ENCODE data around the gene ATP2C1. TPM values are rescaled to one million over a fixed set of nuclear protein-coding genes. Genes with fewer than 3 reads are reported as not detected.
"Not testable (repeated sequence)": the region's sequence is repeated elsewhere in the genome, so short reads cannot be mapped to it uniquely, and the experiment has no call there.

The ATP2C1 gene
- total RNA-seq, 2 experiments from 2014 or later = 48.8 to 53.2 TPM

- no peaks in the 10 kb centered on the region for H3K4me1 Mint-ChIP-seq
- H3K36me3 Mint-ChIP-seq = peaks cover 48% of the 10 kb centered on the region
- DNase-seq = no peak
- no peak overlapping the region for H3K27ac Mint-ChIP-seq
- no peaks in the 10 kb centered on the region for H3K9me3 Mint-ChIP-seq
- H3K4me3 Mint-ChIP-seq = no peak overlapping the region
- H3K27me3 Mint-ChIP-seq = no peaks in the 10 kb centered on the region
Observed at GRCh38 chr3:130971208-130971607, 77.3 kb downstream of the ATP2C1 start.

GRCh38 chr3:130972592-130972991, 78.7 kb downstream of the ATP2C1 start:
- H3K36me3 Mint-ChIP-seq = peaks cover 42% of the 10 kb centered on the region

GRCh38 chr3:130973406-130973805, 79.5 kb downstream of the ATP2C1 start:
- H3K4me1 Mint-ChIP-seq = no peaks in the 10 kb centered on the region
- H3K27ac Mint-ChIP-seq = no peak overlapping the region
- H3K9me3 Mint-ChIP-seq = no peaks in the 10 kb centered on the region
- no peak for DNase-seq
- no peaks in the 10 kb centered on the region for H3K27me3 Mint-ChIP-seq
- no peak overlapping the region for H3K4me3 Mint-ChIP-seq
- peaks cover 37% of the 10 kb centered on the region for H3K36me3 Mint-ChIP-seq

More at GRCh38 chr3:130972592-130972991, 78.7 kb downstream of the ATP2C1 start:
- H3K4me3 Mint-ChIP-seq, DNase-seq, H3K27ac Mint-ChIP-seq, H3K4me1 Mint-ChIP-seq, H3K27me3 Mint-ChIP-seq, H3K9me3 Mint-ChIP-seq: not testable (repeated sequence)

- Mint-ChIP-seq H3K4me1 (no peaks in the 10 kb centered on the region), H3K9me3 (no peaks in the 10 kb centered on the region), H3K27ac (no peak overlapping the region), H3K27me3 (no peaks in the 10 kb centered on the region), H3K4me3 (no peak overlapping the region), H3K36me3 (peaks cover 37% of the 10 kb centered on the region)
- no peak for DNase-seq
Observed at GRCh38 chr3:130974201-130974600, 80.3 kb downstream of the ATP2C1 start.

- Mint-ChIP-seq H3K27me3 (no peaks in the 10 kb centered on the region), H3K9me3 (no peaks in the 10 kb centered on the region), H3K27ac (no peak overlapping the region), H3K4me1 (no peaks in the 10 kb centered on the region), H3K36me3 (peaks cover 33% of the 10 kb centered on the region), H3K4me3 (no peak overlapping the region)
- no peak for DNase-seq
Observed at GRCh38 chr3:130975251-130975650, 81.4 kb downstream of the ATP2C1 start.

- H3K9me3 Mint-ChIP-seq = no peaks in the 10 kb centered on the region
- H3K27ac Mint-ChIP-seq = no peak overlapping the region
- DNase-seq = no peak
- peaks cover 21% of the 10 kb centered on the region for H3K36me3 Mint-ChIP-seq
- no peak overlapping the region for H3K4me3 Mint-ChIP-seq
- no peaks in the 10 kb centered on the region for H3K4me1 Mint-ChIP-seq
- H3K27me3 Mint-ChIP-seq = no peaks in the 10 kb centered on the region
Observed at GRCh38 chr3:130976706-130977105, 82.8 kb downstream of the ATP2C1 start.

GRCh38 chr3:130979117-130979516, 85.2 kb downstream of the ATP2C1 start:
- Mint-ChIP-seq H3K27me3 (no peaks in the 10 kb centered on the region), H3K9me3 (no peaks in the 10 kb centered on the region), H3K27ac (no peak overlapping the region), H3K36me3 (peaks cover 9% of the 10 kb centered on the region), H3K4me1 (no peaks in the 10 kb centered on the region), H3K4me3 (no peak overlapping the region)
- DNase-seq = no peak

- DNase-seq = no peak
- Mint-ChIP-seq H3K9me3 (no peaks in the 10 kb centered on the region), H3K4me1 (no peaks in the 10 kb centered on the region), H3K36me3 (peaks cover 6% of the 10 kb centered on the region), H3K4me3 (no peak overlapping the region), H3K27me3 (no peaks in the 10 kb centered on the region), H3K27ac (no peak overlapping the region)
Observed at GRCh38 chr3:130981469-130981868, 87.6 kb downstream of the ATP2C1 start.

GRCh38 chr3:130990282-130990681, 96.4 kb downstream of the ATP2C1 start:
- Mint-ChIP-seq H3K27ac (no peak overlapping the region), H3K4me3 (no peak overlapping the region), H3K9me3 (no peaks in the 10 kb centered on the region)

GRCh38 chr3:130991126-130991525, 97.2 kb downstream of the ATP2C1 start:
- DNase-seq = no peak
- peaks cover 3% of the 10 kb centered on the region for H3K4me1 Mint-ChIP-seq
- peaks cover 14% of the 10 kb centered on the region for H3K36me3 Mint-ChIP-seq
- H3K27me3 Mint-ChIP-seq = no peaks in the 10 kb centered on the region
- no peaks in the 10 kb centered on the region for H3K9me3 Mint-ChIP-seq
- no peak overlapping the region for H3K4me3 Mint-ChIP-seq
- no peak overlapping the region for H3K27ac Mint-ChIP-seq

More at GRCh38 chr3:130990282-130990681, 96.4 kb downstream of the ATP2C1 start:
- Mint-ChIP-seq H3K36me3 (peaks cover 14% of the 10 kb centered on the region), H3K27me3 (no peaks in the 10 kb centered on the region), H3K4me1 (peaks cover 3% of the 10 kb centered on the region)
- no peak for DNase-seq

- peaks cover 14% of the 10 kb centered on the region for H3K36me3 Mint-ChIP-seq
- no peaks in the 10 kb centered on the region for H3K9me3 Mint-ChIP-seq
- peaks cover 3% of the 10 kb centered on the region for H3K4me1 Mint-ChIP-seq
- H3K27ac Mint-ChIP-seq = no peak overlapping the region
- DNase-seq = no peak
- no peaks in the 10 kb centered on the region for H3K27me3 Mint-ChIP-seq
- no peak overlapping the region for H3K4me3 Mint-ChIP-seq
Observed at GRCh38 chr3:130992344-130992743, 98.5 kb downstream of the ATP2C1 start.

GRCh38 chr3:130997289-130997688, 103.4 kb downstream of the ATP2C1 start:
- no peak overlapping the region for H3K4me3 Mint-ChIP-seq
- no peaks in the 10 kb centered on the region for H3K9me3 Mint-ChIP-seq
- no peak for DNase-seq
- no peaks in the 10 kb centered on the region for H3K27me3 Mint-ChIP-seq
- peaks cover 13% of the 10 kb centered on the region for H3K36me3 Mint-ChIP-seq
- H3K4me1 Mint-ChIP-seq = peaks cover 3% of the 10 kb centered on the region
- H3K27ac Mint-ChIP-seq = no peak overlapping the region

GRCh38 chr3:131001071-131001470, 107.2 kb downstream of the ATP2C1 start:
- peaks cover 15% of the 10 kb centered on the region for H3K4me1 Mint-ChIP-seq
- no peak for DNase-seq
- H3K4me3 Mint-ChIP-seq = no peak overlapping the region
- peak overlapping the region; percentile 14 for H3K27ac Mint-ChIP-seq
- no peaks in the 10 kb centered on the region for H3K27me3 Mint-ChIP-seq
- peaks cover 24% of the 10 kb centered on the region for H3K36me3 Mint-ChIP-seq
- H3K9me3 Mint-ChIP-seq = no peaks in the 10 kb centered on the region

GRCh38 chr3:131004603-131005002, 110.7 kb downstream of the ATP2C1 start:
- Mint-ChIP-seq H3K27ac (peak overlapping the region; percentile 34), H3K4me3 (no peak overlapping the region), H3K27me3 (no peaks in the 10 kb centered on the region), H3K36me3 (peaks cover 30% of the 10 kb centered on the region), H3K9me3 (no peaks in the 10 kb centered on the region), H3K4me1 (peaks cover 21% of the 10 kb centered on the region)
- no peak for DNase-seq

- Mint-ChIP-seq H3K27ac (no peak overlapping the region), H3K9me3 (no peaks in the 10 kb centered on the region), H3K36me3 (peaks cover 34% of the 10 kb centered on the region), H3K4me3 (no peak overlapping the region), H3K27me3 (no peaks in the 10 kb centered on the region), H3K4me1 (peaks cover 17% of the 10 kb centered on the region)
- DNase-seq = no peak
Observed at GRCh38 chr3:131007256-131007655, 113.4 kb downstream of the ATP2C1 start.

GRCh38 chr3:131007782-131008181, 113.9 kb downstream of the ATP2C1 start:
- DNase-seq = no peak
- Mint-ChIP-seq H3K4me3 (no peak overlapping the region), H3K36me3 (peaks cover 34% of the 10 kb centered on the region), H3K9me3 (no peaks in the 10 kb centered on the region), H3K4me1 (peaks cover 18% of the 10 kb centered on the region), H3K27ac (no peak overlapping the region), H3K27me3 (no peaks in the 10 kb centered on the region)

- no peak for DNase-seq
- Mint-ChIP-seq H3K36me3 (peaks cover 38% of the 10 kb centered on the region), H3K4me3 (no peak overlapping the region), H3K9me3 (no peaks in the 10 kb centered on the region), H3K27ac (no peak overlapping the region), H3K27me3 (no peaks in the 10 kb centered on the region), H3K4me1 (peaks cover 24% of the 10 kb centered on the region)
Observed at GRCh38 chr3:131008326-131008725, 114.4 kb downstream of the ATP2C1 start.
